Measurements from ENCODE around the gene TOR1AIP1.
A peak's percentile ranks its signal among the peaks of the same experiment; 100 is the strongest.

GRCh38 chr1:179867493-179868330, 14.4 kb upstream of the TOR1AIP1 start:
- TF ChIP-seq POLR2A (IDR thresholded peaks at IDR 0.05; ENCODE audit: low read depth, low read length) (0 out of 2 replicates have a peak, but pooled peaks have one; percentile 19), PAX5 (IDR thresholded peaks at IDR 0.05; ENCODE audit: insufficient read depth, low read length, severe bottlenecking) (no peak), SPI1 (IDR thresholded peaks at IDR 0.05; ENCODE audit: low read depth, low read length) (no peak), POLR2AphosphoS5 (IDR thresholded peaks at IDR 0.05; ENCODE audit: low read depth, low read length) (no peak)
